ENCODE results near the gene NRG3.

DNA sequence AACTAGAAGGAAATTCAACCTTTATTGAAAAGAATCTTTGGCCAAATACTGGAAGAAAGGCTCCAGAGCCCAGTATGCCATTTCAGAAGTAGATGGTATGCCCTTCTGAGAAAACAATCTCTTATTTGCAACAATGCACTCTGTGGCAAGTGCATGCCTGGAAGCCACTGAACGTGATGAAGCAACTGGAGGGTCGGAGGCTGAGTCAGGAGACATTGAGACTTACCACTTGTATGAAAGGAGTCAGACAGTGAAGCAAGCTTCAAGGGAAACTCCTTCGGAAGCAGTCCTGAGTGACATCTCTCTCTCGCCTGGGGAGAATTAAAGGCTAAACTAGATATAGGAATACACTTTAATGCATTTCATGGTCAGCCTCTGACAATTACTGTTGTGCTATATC, 353.7 kb downstream of the NRG3 start:
- TF ChIP-seq POLR2A (IDR thresholded peaks at IDR 0.05) = no peak
- TF ChIP-seq, protein P1, sequence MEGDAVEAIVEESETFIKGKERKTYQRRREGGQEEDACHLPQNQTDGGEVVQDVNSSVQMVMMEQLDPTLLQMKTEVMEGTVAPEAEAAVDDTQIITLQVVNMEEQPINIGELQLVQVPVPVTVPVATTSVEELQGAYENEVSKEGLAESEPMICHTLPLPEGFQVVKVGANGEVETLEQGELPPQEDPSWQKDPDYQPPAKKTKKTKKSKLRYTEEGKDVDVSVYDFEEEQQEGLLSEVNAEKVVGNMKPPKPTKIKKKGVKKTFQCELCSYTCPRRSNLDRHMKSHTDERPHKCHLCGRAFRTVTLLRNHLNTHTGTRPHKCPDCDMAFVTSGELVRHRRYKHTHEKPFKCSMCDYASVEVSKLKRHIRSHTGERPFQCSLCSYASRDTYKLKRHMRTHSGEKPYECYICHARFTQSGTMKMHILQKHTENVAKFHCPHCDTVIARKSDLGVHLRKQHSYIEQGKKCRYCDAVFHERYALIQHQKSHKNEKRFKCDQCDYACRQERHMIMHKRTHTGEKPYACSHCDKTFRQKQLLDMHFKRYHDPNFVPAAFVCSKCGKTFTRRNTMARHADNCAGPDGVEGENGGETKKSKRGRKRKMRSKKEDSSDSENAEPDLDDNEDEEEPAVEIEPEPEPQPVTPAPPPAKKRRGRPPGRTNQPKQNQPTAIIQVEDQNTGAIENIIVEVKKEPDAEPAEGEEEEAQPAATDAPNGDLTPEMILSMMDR (IDR thresholded peaks at IDR 0.05) = no peak
